Heart right ventricle (tissue), 16 donors: ENCODE results near the gene TAF10. TPM values are rescaled to one million over a fixed set of nuclear protein-coding genes. Genes with fewer than 3 reads are reported as not detected.

Experiments used
- ATAC-seq, 8 donors: fragments of 200-7000 bp; cut with Tn5 transposase; one replicate each; pipeline ENCODE4 v1.9.1; 2020; ENCODE audit warnings: mild to moderate bottlenecking in 8 of 8, moderate library complexity in 8 of 8, moderate number of reproducible peaks in 1 of 8
- DNase-seq, 2 donors: peaks; one replicate each; pipeline ENCODE4 v3.0.0-alpha.2; 2020
- H3K27ac ChIP-seq, 10 donors: fragments of 200-600 bp; sonication (generic) in 2 of 10; one replicate each; pipeline versions ENCODE4 v1.5.0 to v1.8.0; 2020 to 2022; ENCODE audit warnings: mild to moderate bottlenecking in 3 of 10
- H3K27me3 ChIP-seq, 7 donors: fragments of 200-600 bp; one replicate each; pipeline ENCODE4 v1.8.0; 2021 to 2022; ENCODE audit warnings: mild to moderate bottlenecking in 2 of 7
- H3K36me3 ChIP-seq, 9 donors: fragments of 200-600 bp; sonication (generic) in 1 of 9; one replicate each; pipeline versions ENCODE4 v1.5.0 to v1.8.0; 2020 to 2022; ENCODE audit warnings: mild to moderate bottlenecking in 2 of 9
- H3K4me1 ChIP-seq, 9 donors: fragments of 200-600 bp; sonication (generic) in 1 of 9; one replicate each; pipeline versions ENCODE4 v1.5.0 to v1.8.0; 2020 to 2022; ENCODE audit warnings: mild to moderate bottlenecking in 4 of 9
- H3K4me3 ChIP-seq, 10 donors: fragments of 200-600 bp; sonication (generic) in 2 of 10; one replicate each; pipeline versions ENCODE4 v1.5.0 to v1.8.0; 2020 to 2022; ENCODE audit warnings: mild to moderate bottlenecking in 7 of 10, moderate library complexity in 2 of 10
- H3K9me3 ChIP-seq, 11 donors: fragments of 200-600 bp in 10 of 11; sonication (generic) in 2 of 11; one replicate each; pipeline versions ENCODE4 v1.5.0 to v1.8.0; 2013 to 2022; ENCODE audit warnings: mild to moderate bottlenecking in 2 of 11, control low read depth in 1 of 11, moderate library complexity in 1 of 11
- WGBS, 2 donors: extraction: QIAGEN DNeasy Blood & Tissue Kit; methylation state at CpG; one replicate each; pipeline ENCODE4 v1.1.7; 2013; ENCODE audit warnings: inconsistent platforms in 1 of 2; 5-methylcytosine and 5-hydroxymethylcytosine counted together
- intact Hi-C, 10 donors: fragments of 100-400 bp; cut with DNase I; formaldehyde crosslinking; loops; one replicate each; pipeline versions ENCODE4 v1.11.1 to v1.14.2; 2022
- polyA plus RNA-seq, 2 donors: library from polyadenylated mRNA; stranded (reverse); fragments of 200-250 nt; gene quantifications; one replicate each; pipeline ENCODE4 v1.2.3, GENCODE V29; 2013
- total RNA-seq, 10 donors: library from RNA; stranded (reverse); fragmentation: NEBNext Ultra II Directional in 3 of 10; extraction: Animal tissue kit (Norgen Biotek cat#: 25700) in 3 of 10; gene quantifications; one replicate each; pipeline versions ENCODE4 v1.2.1 to v1.2.4, GENCODE V29; 2021 to 2023
- TF ChIP-seq, protein P1 (sequence below), 9 donors: fragments of 200-600 bp; sonication (generic) in 2 of 9; IDR thresholded peaks; one replicate each; pipeline versions ENCODE4 v1.5.0 to v1.8.0; 2021 to 2022; ENCODE audit warnings: antibody characterized with exemption in 9 of 9, mild to moderate bottlenecking in 5 of 9, moderate library complexity in 1 of 9
- donor health status: Arrhythmogenic right ventricular cardiomyopathy.
- donor health status: ischemic (EF 13 %, LVEDD 7.1; RV severe dilation, severe dysfunction).
- donor health status: healthy with polysubstance abuse.
- donor health status: DM: no; HTN: yes; CAD: no.
- donor health status: DM: no; HTN: no; CAD: no.
- donor health status: ischemic (EF 25% LVEDD 6.9; RV normal size, moderate dysfunction).
- donor health status: ischemic (EF 25% LVEDD 5.7; RV mildly dilated, moderate dysfunction).
- donor health status: healthy.
- donor health status: DM: yes; HTN: yes; CAD: no.
- donor health status: Ischemic cardiomyopathy.
- donor health status: ischemic (EF 35%, LVEDD 5.7; RV mildly dilated, moderate dysfunction).
- donor health status: nonischemic (EF 11% LVEDD 7.7; RV severe dilation, severe dysfunction).
- donor health status: DM: yes; HTN: yes; CAD: no.
- donor health status: PGD.
- donor health status: ischemic (EF 29% LVEDD 5.4; RV normal size, mild dysfunction).
- donor health status: nonischemic (EF 23%, LVEDD 6.1; RV moderate dilation, normal function).

The TAF10 gene
- total and polyA plus RNA-seq, 12 donors: 78.0 to 254 (median 90.5) TPM

DNA sequence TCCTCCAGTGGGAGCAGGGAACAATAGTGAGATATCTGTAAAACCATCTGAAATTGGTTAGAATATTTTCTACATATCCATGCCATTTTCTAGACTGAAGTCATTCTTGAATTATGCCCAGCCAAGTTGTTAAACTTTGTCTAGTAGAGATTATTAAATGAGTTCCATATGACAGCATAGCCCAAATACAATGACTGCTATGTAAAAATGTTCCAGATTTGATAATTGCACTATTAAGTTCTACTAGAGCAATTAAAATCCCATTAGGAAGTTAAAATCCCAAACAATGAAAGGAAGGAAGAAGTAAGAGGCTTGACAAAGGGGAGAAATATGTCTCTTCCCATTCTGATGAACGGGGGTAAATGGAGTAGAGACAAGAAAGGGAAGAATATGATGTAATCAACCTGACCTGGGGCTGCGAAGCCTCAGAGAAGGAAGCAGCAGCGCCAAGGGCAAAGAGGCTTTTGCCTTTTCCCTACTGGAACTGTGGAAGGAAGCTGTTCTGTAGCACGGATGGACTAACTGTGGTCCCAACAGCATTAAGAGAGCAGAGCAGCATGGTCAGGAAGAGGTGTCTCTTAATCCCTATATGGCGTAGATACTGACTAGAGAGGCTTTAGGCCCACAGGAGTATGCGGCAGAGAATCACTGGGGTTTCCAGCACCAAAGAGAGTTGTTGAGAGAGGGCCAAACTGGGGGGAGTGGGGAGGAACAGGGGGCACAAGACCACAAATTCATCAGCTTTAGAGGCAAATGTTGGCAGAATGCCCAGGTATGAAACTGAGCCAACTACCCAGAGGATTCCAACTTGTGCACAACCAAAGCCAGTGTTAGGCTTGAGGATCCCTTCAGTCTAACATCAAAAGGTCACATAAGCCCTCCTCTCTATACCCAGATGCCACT, 35.3 kb downstream of the TAF10 start:
- no peaks in the 10 kb centered on the region for H3K36me3 ChIP-seq
- peaks cover 0 to 4% (median 0%) of the 10 kb centered on the region in 11 donors for H3K9me3 ChIP-seq
- TF ChIP-seq, protein P1, sequence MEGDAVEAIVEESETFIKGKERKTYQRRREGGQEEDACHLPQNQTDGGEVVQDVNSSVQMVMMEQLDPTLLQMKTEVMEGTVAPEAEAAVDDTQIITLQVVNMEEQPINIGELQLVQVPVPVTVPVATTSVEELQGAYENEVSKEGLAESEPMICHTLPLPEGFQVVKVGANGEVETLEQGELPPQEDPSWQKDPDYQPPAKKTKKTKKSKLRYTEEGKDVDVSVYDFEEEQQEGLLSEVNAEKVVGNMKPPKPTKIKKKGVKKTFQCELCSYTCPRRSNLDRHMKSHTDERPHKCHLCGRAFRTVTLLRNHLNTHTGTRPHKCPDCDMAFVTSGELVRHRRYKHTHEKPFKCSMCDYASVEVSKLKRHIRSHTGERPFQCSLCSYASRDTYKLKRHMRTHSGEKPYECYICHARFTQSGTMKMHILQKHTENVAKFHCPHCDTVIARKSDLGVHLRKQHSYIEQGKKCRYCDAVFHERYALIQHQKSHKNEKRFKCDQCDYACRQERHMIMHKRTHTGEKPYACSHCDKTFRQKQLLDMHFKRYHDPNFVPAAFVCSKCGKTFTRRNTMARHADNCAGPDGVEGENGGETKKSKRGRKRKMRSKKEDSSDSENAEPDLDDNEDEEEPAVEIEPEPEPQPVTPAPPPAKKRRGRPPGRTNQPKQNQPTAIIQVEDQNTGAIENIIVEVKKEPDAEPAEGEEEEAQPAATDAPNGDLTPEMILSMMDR (IDR thresholded peaks at IDR 0.05): no peak
- intact Hi-C loops: no loop called here
- peak in 1 of 2 donors; percentile 60 for DNase-seq
- WGBS, 2 donors: 17 to 24% methylated on average over 6 of the region's 6 CpGs
- H3K27me3 ChIP-seq: no peaks in the 10 kb centered on the region
- peak overlapping the region in 9 of 10 donors; percentile 37 to 82 (median 63) for H3K27ac ChIP-seq
- no peak overlapping the region for H3K4me3 ChIP-seq
- peak; percentile 63 to 85 (median 75) for ATAC-seq
- H3K4me1 ChIP-seq: peaks cover 10 to 27% (median 21%) of the 10 kb centered on the region in 9 donors

- Histone ChIP-seq H3K4me1 (peaks cover 10 to 27% (median 23%) of the 10 kb centered on the region in 9 donors), H3K27ac (peak overlapping the region in 2 of 10 donors; percentile 24 to 54), H3K4me3 (no peak overlapping the region), H3K27me3 (no peaks in the 10 kb centered on the region), H3K36me3 (peaks cover 0 to 8% (median 0%) of the 10 kb centered on the region in 9 donors), H3K9me3 (no peaks in the 10 kb centered on the region)
- TF ChIP-seq, protein P1 (IDR thresholded peaks at IDR 0.05): no peak
- DNase-seq (no peak), ATAC-seq (no peak)
- intact Hi-C loops: no loop called here
- 84 to 90% methylated on average over 6 of the region's 6 CpGs for WGBS, 2 donors
Measured at GRCh38 chr11:6574816-6575715, 37.0 kb downstream of the TAF10 start.

DNA sequence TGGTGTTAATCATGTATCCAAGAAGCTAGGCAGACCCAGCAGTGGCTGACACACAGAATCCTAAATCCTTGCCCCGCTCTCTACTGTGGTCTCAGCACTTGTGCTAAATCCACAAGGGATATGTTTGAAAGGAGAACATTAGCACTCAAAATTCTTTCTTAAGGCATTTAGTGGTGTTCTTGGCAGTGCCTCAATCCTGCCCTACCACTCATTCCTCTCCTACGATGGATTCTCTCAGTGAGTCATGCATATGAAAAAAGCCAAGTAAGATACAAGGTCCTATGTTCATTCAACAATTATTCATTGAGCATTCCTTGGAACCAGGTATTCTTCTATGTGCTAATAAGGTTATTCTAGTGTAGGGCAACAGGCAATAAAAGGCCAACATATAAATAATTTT, 39.8 kb downstream of the TAF10 start:
- H3K9me3 ChIP-seq: no peaks in the 10 kb centered on the region
- WGBS, 2 donors: 70 to 74% methylated on average over 2 of the region's 2 CpGs
- TF ChIP-seq, protein P1 (IDR thresholded peaks at IDR 0.05): no peak
- H3K36me3 ChIP-seq: peaks cover 0 to 8% (median 0%) of the 10 kb centered on the region in 9 donors
- H3K27ac ChIP-seq: no peak overlapping the region
- DNase-seq (no peak), ATAC-seq (no peak)
- H3K27me3 ChIP-seq: no peaks in the 10 kb centered on the region
- no peak overlapping the region for H3K4me3 ChIP-seq
- intact Hi-C loops: no loop called here
- peaks cover 4 to 38% (median 25%) of the 10 kb centered on the region in 9 donors for H3K4me1 ChIP-seq

GRCh38 chr11:6571434-6572008, 40.5 kb downstream of the TAF10 start:
- peaks cover 0 to 35% (median 18%) of the 10 kb centered on the region in 9 donors for H3K4me1 ChIP-seq
- 77 to 79% methylated on average over 22 of the region's 22 CpGs for WGBS, 2 donors
- no peaks in the 10 kb centered on the region for H3K9me3 ChIP-seq
- H3K27me3 ChIP-seq: no peaks in the 10 kb centered on the region
- peak overlapping the region in 1 of 10 donors; percentile 24 for H3K4me3 ChIP-seq
- DNase-seq (no peak), ATAC-seq (no peak)
- intact Hi-C loops: no loop called here
- H3K36me3 ChIP-seq: peaks cover 0 to 8% (median 0%) of the 10 kb centered on the region in 9 donors
- TF ChIP-seq, protein P1 (IDR thresholded peaks at IDR 0.05): no peak
- H3K27ac ChIP-seq: no peak overlapping the region
